RWPE2 (cell line): ENCODE results near the gene LZTFL1.
"Not testable (repeated sequence)": the region's sequence is repeated elsewhere in the genome, so short reads cannot be mapped to it uniquely, and the experiment has no call there.

Source experiments
- ATAC-seq: fragments of 200-7000 bp; cut with Tn5 transposase; 3 replicates; pipeline ENCODE4 v1.9.1; 2021; ENCODE audit warnings: low read depth
- DNase-seq: peaks from one replicate; pipeline ENCODE4 v3.0.0-alpha.2; 2020; ENCODE audit warnings: low spot score
- H3K27ac ChIP-seq: fragments of 450-650 bp; 2 replicates; pipeline ENCODE4 v1.5.1; 2017; ENCODE audit warnings: mild to moderate bottlenecking; ENCODE audit not compliant: poor library complexity, severe bottlenecking
- H3K27me3 ChIP-seq: fragments of 250-450 bp; sonication (Bioruptor Pico); 2 replicates; pipeline ENCODE4 v1.5.1; 2021; ENCODE audit warnings: mild to moderate bottlenecking, moderate library complexity; ENCODE audit not compliant: insufficient read depth, poor library complexity, severe bottlenecking
- H3K36me3 ChIP-seq: fragments of 250-450 bp; sonication (Bioruptor Pico); 2 replicates; pipeline ENCODE4 v1.5.1; 2020; ENCODE audit warnings: low read depth, mild to moderate bottlenecking, moderate library complexity
- H3K4me1 ChIP-seq: fragments of 250-450 bp; sonication (Bioruptor Pico); 2 replicates; pipeline ENCODE4 v1.5.1; 2021; ENCODE audit warnings: mild to moderate bottlenecking, moderate library complexity; ENCODE audit not compliant: insufficient read depth, poor library complexity, severe bottlenecking
- H3K4me3 ChIP-seq: fragments of 250-450 bp; sonication (Bioruptor Pico); 2 replicates; pipeline ENCODE4 v1.5.1; 2021; ENCODE audit warnings: mild to moderate bottlenecking, moderate library complexity; ENCODE audit not compliant: severe bottlenecking
- H3K9me3 ChIP-seq: fragments of 250-450 bp; sonication (Bioruptor Pico); 2 replicates; pipeline ENCODE4 v1.5.1; 2021; ENCODE audit warnings: mild to moderate bottlenecking, moderate library complexity; ENCODE audit not compliant: severe bottlenecking
- CTCF ChIP-seq: fragments of 450-650 bp; IDR thresholded peaks from one replicate; pipeline ENCODE4 v1.5.1; 2017; ENCODE audit warnings: mild to moderate bottlenecking, moderate library complexity; ENCODE audit not compliant: poor library complexity, severe bottlenecking

The LZTFL1 gene

GRCh38 chr3:45858809-45859543, 17.1 kb upstream of the LZTFL1 start:
- no peak for TF ChIP-seq CTCF
- ATAC-seq: no peak
- Histone ChIP-seq H3K9me3 (no peaks in the 10 kb centered on the region), H3K4me3 (no peak overlapping the region), H3K4me1 (no peaks in the 10 kb centered on the region), H3K27me3 (no peaks in the 10 kb centered on the region), H3K27ac (no peak overlapping the region), H3K36me3 (no peaks in the 10 kb centered on the region)
- no peak for DNase-seq

GRCh38 chr3:45857024-45857423, 15.1 kb upstream of the LZTFL1 start:
- H3K4me1 ChIP-seq, H3K9me3 ChIP-seq, H3K4me3 ChIP-seq, H3K27ac ChIP-seq, DNase-seq, ATAC-seq, H3K36me3 ChIP-seq: not testable (repeated sequence)
- H3K27me3 ChIP-seq: peaks cover 10% of the 10 kb centered on the region

DNA sequence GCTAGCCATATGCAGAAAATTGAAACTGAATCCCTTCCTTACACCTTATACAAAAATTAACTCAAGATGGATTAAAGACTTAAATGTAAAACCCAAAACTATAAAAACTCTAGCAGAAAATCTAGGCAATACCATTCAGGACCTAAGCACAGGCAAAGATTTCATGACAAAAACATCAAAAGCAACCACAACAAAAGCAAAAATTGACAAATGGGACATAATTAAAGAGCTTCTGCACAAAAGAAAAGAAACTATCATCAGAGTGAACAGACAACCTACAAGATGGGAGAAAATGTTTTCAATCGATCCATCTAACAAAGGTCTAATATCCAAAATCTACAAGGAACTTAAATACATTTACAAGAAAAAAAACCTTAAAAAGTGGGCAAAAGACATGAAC, 14.4 kb upstream of the LZTFL1 start:
- not testable (repeated sequence) for ATAC-seq, H3K9me3 ChIP-seq, H3K4me1 ChIP-seq, H3K4me3 ChIP-seq, H3K36me3 ChIP-seq, H3K27ac ChIP-seq, DNase-seq
- peaks cover 12% of the 10 kb centered on the region for H3K27me3 ChIP-seq

- H3K27ac ChIP-seq: no peak overlapping the region
- no peaks in the 10 kb centered on the region for H3K4me1 ChIP-seq
- ATAC-seq (no peak), DNase-seq (no peak)
- H3K4me3 ChIP-seq: no peak overlapping the region
- TF ChIP-seq CTCF: no peak
- H3K9me3 ChIP-seq: no peaks in the 10 kb centered on the region
- H3K36me3 ChIP-seq: no peaks in the 10 kb centered on the region
- H3K27me3 ChIP-seq: peaks cover 28% of the 10 kb centered on the region
These were observed 10.9 kb upstream of the LZTFL1 start for GRCh38 chr3:45852828-45853227.

DNA sequence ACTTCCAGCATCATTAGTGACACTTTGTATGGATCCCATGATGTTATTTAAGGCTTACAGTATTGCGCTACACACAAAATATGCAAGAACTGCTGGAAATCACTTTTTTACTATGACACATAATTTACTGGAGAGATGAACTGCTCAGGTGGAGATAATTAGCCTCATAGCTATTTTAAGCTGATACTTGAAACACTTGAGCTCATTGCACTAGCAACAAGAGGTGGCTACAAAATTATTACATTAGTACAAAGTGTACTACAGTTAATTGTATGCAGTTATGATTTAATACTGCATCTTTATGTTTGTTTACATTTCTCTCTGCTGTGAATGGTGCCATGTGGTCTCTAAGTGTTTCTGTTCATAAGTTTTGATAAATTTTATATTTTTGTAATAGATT, 6.5 kb upstream of the LZTFL1 start:
- Histone ChIP-seq H3K4me3 (no peak overlapping the region), H3K36me3 (no peaks in the 10 kb centered on the region), H3K27ac (no peak overlapping the region), H3K27me3 (peaks cover 43% of the 10 kb centered on the region), H3K9me3 (no peaks in the 10 kb centered on the region), H3K4me1 (no peaks in the 10 kb centered on the region)
- TF ChIP-seq CTCF: no peak
- DNase-seq (no peak), ATAC-seq (no peak)

DNA sequence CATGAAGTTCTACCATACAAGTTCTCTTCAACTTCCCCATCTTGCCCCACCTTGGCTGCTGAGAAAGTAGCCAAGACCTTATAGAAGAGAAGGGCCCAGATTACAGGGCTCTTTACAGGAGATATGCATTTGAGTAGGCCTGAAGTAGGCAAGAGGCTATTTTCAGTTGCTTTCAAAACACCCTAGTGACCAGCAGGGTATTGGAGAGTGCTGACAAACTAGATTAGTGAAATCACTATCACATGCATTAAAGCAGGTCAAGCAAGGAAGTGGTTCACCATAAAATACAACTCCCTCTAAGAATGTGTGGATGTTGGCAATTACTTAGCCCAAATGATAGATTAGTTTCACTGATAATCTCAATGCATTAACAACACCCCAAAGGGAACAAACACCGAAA, 2.7 kb upstream of the LZTFL1 start:
- no peaks in the 10 kb centered on the region for H3K36me3 ChIP-seq
- H3K4me3 ChIP-seq: no peak overlapping the region
- DNase-seq (no peak), ATAC-seq (no peak)
- no peak for TF ChIP-seq CTCF
- no peaks in the 10 kb centered on the region for H3K9me3 ChIP-seq
- H3K27me3 ChIP-seq: peaks cover 30% of the 10 kb centered on the region
- H3K4me1 ChIP-seq: no peaks in the 10 kb centered on the region
- H3K27ac ChIP-seq: no peak overlapping the region
